Daoy (cell line): ENCODE data around the gene DVL1. TPM values are rescaled to one million over a fixed set of nuclear protein-coding genes. Genes with fewer than 3 reads are reported as not detected.
"Not testable (repeated sequence)": the region's sequence is repeated elsewhere in the genome, so short reads cannot be mapped to it uniquely, and the experiment has no call there.

Experiments
- DNase-seq: peaks from one replicate; pipeline ENCODE4 v3.0.0-alpha.2; 2015; ENCODE audit warnings: low read depth
- total RNA-seq: library from RNA; depleted of rRNA; stranded (reverse); fragments of >200 nt; shearing (Covaris generic); gene quantifications from 2 replicates; pipeline ENCODE4 v1.2.3, GENCODE V29; 2014

The DVL1 gene
- total RNA-seq, 1 experiment from 2014 or later = 44.4 TPM

GRCh38 chr1:1373815-1374588 is 24.8 kb upstream of the DVL1 start:
- DNase-seq = no peak

- DNase-seq = no peak
Measured at GRCh38 chr1:1373051-1373814, 24.0 kb upstream of the DVL1 start.

GRCh38 chr1:1371746-1372711 is 22.8 kb upstream of the DVL1 start:
- DNase-seq = peak; percentile 68

- DNase-seq = peak; percentile 66
Measured at GRCh38 chr1:1371364-1371745, 22.1 kb upstream of the DVL1 start.

GRCh38 chr1:1370771-1371300 is 21.6 kb upstream of the DVL1 start:
- DNase-seq = no peak

- DNase-seq = not testable (repeated sequence)
Measured at GRCh38 chr1:1370094-1370493, 20.9 kb upstream of the DVL1 start.

GRCh38 chr1:1367315-1367714 is 18.1 kb upstream of the DVL1 start:
- no peak for DNase-seq

GRCh38 chr1:1366699-1367066 is 17.5 kb upstream of the DVL1 start:
- DNase-seq = no peak

- no peak for DNase-seq
Measured at GRCh38 chr1:1365875-1366698, 16.9 kb upstream of the DVL1 start.

- no peak for DNase-seq
Measured at GRCh38 chr1:1364266-1364665, 15.0 kb upstream of the DVL1 start.

GRCh38 chr1:1361982-1362423 is 12.8 kb upstream of the DVL1 start:
- DNase-seq = peak; percentile 37

- no peak for DNase-seq
Measured at GRCh38 chr1:1361233-1361981, 12.2 kb upstream of the DVL1 start.

- peak; percentile 94 for DNase-seq
Measured at GRCh38 chr1:1360506-1361169, 11.4 kb upstream of the DVL1 start.

- DNase-seq = peak; percentile 69
Measured at GRCh38 chr1:1359664-1360468, 10.6 kb upstream of the DVL1 start.

- peak; percentile 64 for DNase-seq
Measured at GRCh38 chr1:1359308-1359663, 10.1 kb upstream of the DVL1 start.

GRCh38 chr1:1358433-1359271 is 9.4 kb upstream of the DVL1 start, which contains the start of gene MXRA8:
Gene MXRA8 (minus strand): TSS chr1:1358555. CDS start chr1:1358504, 51 bp downstream.
- no peak for DNase-seq

GRCh38 chr1:1357871-1358432 is 8.7 kb upstream of the DVL1 start:
- DNase-seq = no peak
